Tibial nerve (tissue), 3 donors: Measurements from ENCODE around the gene SOS1.

Experiments used
- POLR2A ChIP-seq, 2 donors: fragments of 450-650 bp; IDR thresholded peaks; one replicate each; pipeline ENCODE4 v1.6.1; 2017; ENCODE audit warnings: antibody characterized with exemption in 2 of 2, mild to moderate bottlenecking in 2 of 2, moderate library complexity in 2 of 2
- TF ChIP-seq, protein P1 (sequence below), 5 experiments: fragments of 200-600 bp in 3 of 5; fragments of 450-650 bp in 2 of 5; sonication (generic) in 3 of 5; IDR thresholded peaks; one replicate each; pipeline ENCODE4 v1.5.1; 2016 to 2019; ENCODE audit warnings: antibody characterized with exemption in 5 of 5, mild to moderate bottlenecking in 3 of 5, moderate library complexity in 2 of 5

DNA sequence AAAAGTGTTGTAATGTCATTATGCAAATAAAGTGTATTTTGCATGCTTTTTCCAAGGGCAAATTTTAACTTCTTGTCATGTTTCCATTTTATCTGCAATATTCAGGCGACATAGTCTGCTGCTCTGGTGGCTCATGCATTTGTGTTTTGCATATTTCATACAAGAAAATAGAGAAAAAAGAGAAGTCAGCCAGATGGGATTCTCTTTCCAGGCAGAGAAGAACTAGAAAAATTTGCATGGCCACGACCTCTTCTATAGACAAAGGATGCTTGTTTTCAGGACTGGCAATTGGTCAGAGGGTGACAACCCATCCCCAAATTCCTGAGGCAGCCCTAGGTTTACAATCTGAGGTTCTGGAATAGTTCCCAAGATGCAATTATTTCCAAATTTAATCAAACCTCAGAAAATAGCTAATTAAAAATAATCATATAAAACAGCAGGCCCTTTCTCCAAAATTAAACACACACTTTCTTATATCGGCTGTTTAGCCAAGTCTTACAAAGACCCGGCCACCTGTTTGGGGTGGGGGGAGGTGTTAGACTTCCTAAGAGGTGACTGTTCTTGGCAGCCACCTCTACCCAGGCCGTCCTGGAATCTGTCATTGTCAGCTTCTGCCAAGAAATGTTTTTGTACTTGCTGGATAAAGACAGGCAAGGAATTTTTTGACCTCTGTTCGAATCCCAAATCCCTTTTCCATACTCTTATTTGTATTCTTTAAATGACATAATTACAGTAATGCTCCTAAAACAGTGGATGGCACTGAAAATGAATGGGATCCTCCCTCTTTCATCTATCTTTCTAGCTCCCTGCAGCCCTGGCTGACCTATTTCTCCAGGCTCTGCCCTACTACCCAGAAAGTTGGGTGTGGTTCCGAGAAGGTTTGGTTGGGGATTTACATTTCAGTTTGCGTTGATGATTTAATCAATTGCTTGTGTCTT, 20.8 kb upstream of the SOS1 start:
- TF ChIP-seq, protein P1, sequence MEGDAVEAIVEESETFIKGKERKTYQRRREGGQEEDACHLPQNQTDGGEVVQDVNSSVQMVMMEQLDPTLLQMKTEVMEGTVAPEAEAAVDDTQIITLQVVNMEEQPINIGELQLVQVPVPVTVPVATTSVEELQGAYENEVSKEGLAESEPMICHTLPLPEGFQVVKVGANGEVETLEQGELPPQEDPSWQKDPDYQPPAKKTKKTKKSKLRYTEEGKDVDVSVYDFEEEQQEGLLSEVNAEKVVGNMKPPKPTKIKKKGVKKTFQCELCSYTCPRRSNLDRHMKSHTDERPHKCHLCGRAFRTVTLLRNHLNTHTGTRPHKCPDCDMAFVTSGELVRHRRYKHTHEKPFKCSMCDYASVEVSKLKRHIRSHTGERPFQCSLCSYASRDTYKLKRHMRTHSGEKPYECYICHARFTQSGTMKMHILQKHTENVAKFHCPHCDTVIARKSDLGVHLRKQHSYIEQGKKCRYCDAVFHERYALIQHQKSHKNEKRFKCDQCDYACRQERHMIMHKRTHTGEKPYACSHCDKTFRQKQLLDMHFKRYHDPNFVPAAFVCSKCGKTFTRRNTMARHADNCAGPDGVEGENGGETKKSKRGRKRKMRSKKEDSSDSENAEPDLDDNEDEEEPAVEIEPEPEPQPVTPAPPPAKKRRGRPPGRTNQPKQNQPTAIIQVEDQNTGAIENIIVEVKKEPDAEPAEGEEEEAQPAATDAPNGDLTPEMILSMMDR (IDR thresholded peaks at IDR 0.05) = no peak
- TF ChIP-seq POLR2A (IDR thresholded peaks at IDR 0.05) = no peak
